SK-N-MC (cell line): ENCODE data around the gene NOS1AP.

Experiments
- EZH2 ChIP-seq: fragments of 200-600 bp; sonication (generic); IDR thresholded peaks from one replicate; pipeline ENCODE4 v1.6.1; 2017; ENCODE audit warnings: antibody characterized with exemption
- POLR2AphosphoS5 ChIP-seq: IDR thresholded peaks from 2 replicates; pipeline ENCODE4 v1.6.1; 2012; ENCODE audit warnings: mild to moderate bottlenecking, low read depth, low read length, borderline replicate concordance

DNA sequence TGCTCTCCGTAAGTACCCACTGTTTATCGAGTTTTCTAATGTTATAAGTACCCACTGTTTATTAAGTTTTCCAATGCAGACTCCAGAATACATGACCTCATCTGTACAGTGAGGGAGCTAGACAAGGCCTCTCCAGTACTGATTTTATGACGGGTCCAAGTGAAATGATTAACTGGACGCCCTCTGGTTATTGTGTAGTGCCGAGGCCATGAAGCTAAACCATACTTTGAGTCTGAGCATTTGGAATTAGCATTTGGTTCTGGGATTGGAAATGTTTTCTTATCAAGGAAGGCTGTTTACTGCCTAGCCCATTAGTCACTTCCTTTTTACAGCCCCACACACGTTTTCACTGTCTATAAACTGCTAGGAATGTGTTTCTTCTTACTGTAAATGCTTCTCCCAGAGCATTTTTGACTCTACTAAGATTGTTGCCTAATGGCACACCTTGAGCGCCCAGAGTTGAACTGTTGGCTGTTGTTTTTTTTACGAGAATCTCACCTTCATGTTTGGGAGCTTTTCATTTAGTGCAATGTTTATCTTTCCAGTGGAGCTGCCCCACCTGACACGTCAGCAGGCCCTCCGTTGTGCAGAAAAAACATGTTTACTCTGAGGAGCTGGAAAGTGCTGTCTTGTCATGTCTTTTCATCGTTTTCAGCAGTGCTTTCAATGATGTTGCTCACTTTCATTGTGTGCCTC is 280.3 kb downstream of the NOS1AP start:
- TF ChIP-seq EZH2 (no peak), POLR2AphosphoS5 (no peak)
